Keratinocyte (primary cell): ENCODE data around the gene SPACA7.

Experiments
- EZH2 ChIP-seq: IDR thresholded peaks from one replicate; pipeline ENCODE4 v1.6.1; 2012; ENCODE audit warnings: inconsistent platforms, mild to moderate bottlenecking, low read length, moderate library complexity
- TF ChIP-seq, protein P1 (sequence below), 3 experiments: IDR thresholded peaks in 1 of 3; conservative IDR thresholded peaks in 1 of 3; optimal IDR thresholded peaks in 1 of 3; 2 replicates in 2 of 3; 3 replicates in 1 of 3; pipeline versions ENCODE3 to v1.5.1; 2011; ENCODE audit warnings: low read length in 3 of 3, mild to moderate bottlenecking in 3 of 3, moderate library complexity in 2 of 3, control low read depth in 1 of 3, inconsistent platforms in 1 of 3; ENCODE audit not compliant: insufficient read depth in 2 of 3; ENCODE audit errors: extremely low read depth in 1 of 3

DNA sequence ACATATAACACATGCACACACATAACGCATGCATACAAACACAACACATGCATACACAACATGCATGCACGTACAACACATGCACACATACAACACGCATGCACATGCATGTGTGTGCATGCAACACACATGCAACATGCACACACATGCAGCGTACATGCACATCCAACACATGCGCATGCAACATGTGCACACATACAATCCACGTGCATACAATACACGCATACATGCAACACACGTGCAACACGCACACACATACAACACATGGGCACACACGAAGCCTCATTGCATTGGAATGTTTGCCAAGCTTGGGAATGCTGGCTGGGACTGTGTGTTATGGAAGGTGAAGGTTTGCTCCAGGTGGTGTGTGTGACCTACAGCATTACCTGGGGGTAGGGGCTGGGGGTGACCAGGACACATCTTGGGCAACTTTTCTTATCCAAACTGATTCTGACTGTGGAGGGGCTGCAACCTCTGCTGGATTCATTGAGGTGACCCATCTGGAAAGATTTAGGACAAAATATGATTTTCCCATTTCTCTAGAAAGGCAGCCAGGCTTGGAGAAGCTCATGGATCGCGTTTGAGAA lies 58.9 kb downstream of the SPACA7 start:
- TF ChIP-seq EZH2 = no peak
- TF ChIP-seq, protein P1, sequence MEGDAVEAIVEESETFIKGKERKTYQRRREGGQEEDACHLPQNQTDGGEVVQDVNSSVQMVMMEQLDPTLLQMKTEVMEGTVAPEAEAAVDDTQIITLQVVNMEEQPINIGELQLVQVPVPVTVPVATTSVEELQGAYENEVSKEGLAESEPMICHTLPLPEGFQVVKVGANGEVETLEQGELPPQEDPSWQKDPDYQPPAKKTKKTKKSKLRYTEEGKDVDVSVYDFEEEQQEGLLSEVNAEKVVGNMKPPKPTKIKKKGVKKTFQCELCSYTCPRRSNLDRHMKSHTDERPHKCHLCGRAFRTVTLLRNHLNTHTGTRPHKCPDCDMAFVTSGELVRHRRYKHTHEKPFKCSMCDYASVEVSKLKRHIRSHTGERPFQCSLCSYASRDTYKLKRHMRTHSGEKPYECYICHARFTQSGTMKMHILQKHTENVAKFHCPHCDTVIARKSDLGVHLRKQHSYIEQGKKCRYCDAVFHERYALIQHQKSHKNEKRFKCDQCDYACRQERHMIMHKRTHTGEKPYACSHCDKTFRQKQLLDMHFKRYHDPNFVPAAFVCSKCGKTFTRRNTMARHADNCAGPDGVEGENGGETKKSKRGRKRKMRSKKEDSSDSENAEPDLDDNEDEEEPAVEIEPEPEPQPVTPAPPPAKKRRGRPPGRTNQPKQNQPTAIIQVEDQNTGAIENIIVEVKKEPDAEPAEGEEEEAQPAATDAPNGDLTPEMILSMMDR (optimal IDR thresholded peaks at IDR 0.05 in 1 of 3, IDR thresholded peaks at IDR 0.05 in 1 of 3, conservative IDR thresholded peaks at IDR 0.05 in 1 of 3; ENCODE audit: extremely low read depth in 1 of 3, insufficient read depth in 2 of 3, low read length in 3 of 3) = no peak
